Hepatocyte (in vitro differentiated cells): ENCODE data around the gene ANO5.

Experiments used
- CTCF ChIP-seq: fragments of 200-600 bp; sonication (generic); IDR thresholded peaks from 2 replicates; pipeline ENCODE4 v1.5.1; 2016; ENCODE audit warnings: antibody characterized with exemption, mild to moderate bottlenecking; ENCODE audit not compliant: poor library complexity
- EZH2phosphoT487 ChIP-seq: fragments of 200-600 bp; sonication (generic); IDR thresholded peaks from one replicate; pipeline ENCODE4 v1.6.1; 2018; ENCODE audit warnings: antibody characterized with exemption, mild to moderate bottlenecking, low read depth, moderate library complexity; ENCODE audit not compliant: unreplicated experiment, severe bottlenecking

- no peak for TF ChIP-seq CTCF
- no peak for TF ChIP-seq EZH2phosphoT487
These were observed 30.1 kb upstream of the ANO5 start for GRCh38 chr11:22162756-22163155.
